WTC11 (cell line): Measurements from ENCODE around the gene NECAB2. TPM values are rescaled to one million over a fixed set of nuclear protein-coding genes. Genes with fewer than 3 reads are reported as not detected.

Experiments
- ATAC-seq: fragments of 200-7000 bp; cut with Tn5 transposase; 2 replicates; pipeline ENCODE4 v1.10.0; 2021; ENCODE audit warnings: mild to moderate bottlenecking, moderate library complexity
- CTCF ChIA-PET: fragments of 300-600 bp; sonication (Branson Sonifier 250); formaldehyde crosslinking; loops from one replicate; lab custom pipeline; 2021; ENCODE audit warnings: antibody characterized with exemption; lab: Charles Lee
- POLR2A ChIA-PET: fragments of 350-600 bp; sonication (Branson Sonifier 250); formaldehyde crosslinking; loops from one replicate; lab custom pipeline; 2021; ENCODE audit warnings: antibody characterized with exemption; lab: Charles Lee
- DNase-seq: peaks from one replicate; pipeline ENCODE4 v3.0.0; 2021; ENCODE audit warnings: low spot score
- H3K27ac Mint-ChIP-seq: 2 replicates; pipeline ENCODE4 v1.8.0; 2021; ENCODE audit warnings: mixed read lengths
- H3K27me3 Mint-ChIP-seq: 2 replicates; pipeline ENCODE4 v1.8.0; 2021; ENCODE audit warnings: low read depth, mild to moderate bottlenecking, moderate library complexity, mixed read lengths
- H3K36me3 Mint-ChIP-seq: 2 replicates; pipeline ENCODE4 v1.8.0; 2021; ENCODE audit warnings: mixed read lengths
- H3K4me1 Mint-ChIP-seq: 2 replicates; pipeline ENCODE4 v1.8.0; 2022; ENCODE audit warnings: mixed read lengths
- H3K4me3 Mint-ChIP-seq: 2 replicates; pipeline ENCODE4 v1.8.0; 2021; ENCODE audit warnings: mild to moderate bottlenecking, moderate library complexity, mixed read lengths
- H3K9me3 Mint-ChIP-seq: 2 replicates; pipeline ENCODE4 v1.8.0; 2021; ENCODE audit warnings: mixed read lengths
- ELF4 ChIP-seq: sonication (generic); formaldehyde crosslinking; IDR thresholded peaks from 2 replicates; pipeline ENCODE4 v1.8.1; 2022; ENCODE audit warnings: low read depth, mild to moderate bottlenecking, moderate library complexity, missing genetic modification reagents
- FOXP1 ChIP-seq: sonication (generic); formaldehyde crosslinking; IDR thresholded peaks from 2 replicates; pipeline ENCODE4 v1.8.0; 2022; ENCODE audit warnings: missing genetic modification reagents, mild to moderate bottlenecking, moderate library complexity, borderline replicate concordance
- GTF2I ChIP-seq: fragments of 250-450 bp; sonication (Bioruptor Pico); conservative IDR thresholded peaks from 2 replicates; pipeline ENCODE4 v1.4.0; 2021; ENCODE audit warnings: mild to moderate bottlenecking
- HMGA2 ChIP-seq: fragments of 250-450 bp; sonication (Bioruptor Pico); IDR thresholded peaks from 2 replicates; pipeline ENCODE4 v1.4.0; 2021; ENCODE audit warnings: mild to moderate bottlenecking, moderate library complexity
- MYBL2 ChIP-seq: sonication (generic); formaldehyde crosslinking; IDR thresholded peaks from 2 replicates; pipeline ENCODE4 v1.8.1; 2023; ENCODE audit warnings: mild to moderate bottlenecking, moderate library complexity, missing genetic modification reagents
- TCF7 ChIP-seq: sonication (generic); formaldehyde crosslinking; IDR thresholded peaks from 2 replicates; pipeline ENCODE4 v1.8.0; 2022; ENCODE audit warnings: mild to moderate bottlenecking, low read depth, missing genetic modification reagents, moderate library complexity
- ZBTB21 ChIP-seq: sonication (generic); formaldehyde crosslinking; IDR thresholded peaks from 2 replicates; pipeline ENCODE4 v1.8.1; 2023; ENCODE audit warnings: mild to moderate bottlenecking, missing genetic modification reagents, borderline replicate concordance
- ZNF416 ChIP-seq: fragments of 250-450 bp; sonication (Bioruptor Pico); IDR thresholded peaks from 2 replicates; pipeline ENCODE4 v1.9.0; 2021; ENCODE audit warnings: mild to moderate bottlenecking, inconsistent platforms
- total RNA-seq: library from RNA; stranded (reverse); gene quantifications from 3 replicates; pipeline ENCODE4 v1.2.3, GENCODE V29; 2021
- TF ChIP-seq, protein P1 (sequence below): sonication (generic); formaldehyde crosslinking; IDR thresholded peaks from 2 replicates; pipeline ENCODE4 v1.8.1; 2023; ENCODE audit warnings: mild to moderate bottlenecking, missing genetic modification reagents, moderate library complexity
- TF ChIP-seq, protein P2 (sequence below): fragments of 200-600 bp; IDR thresholded peaks from 2 replicates; pipeline ENCODE4 v1.8.0; 2022; ENCODE audit warnings: antibody characterized with exemption
- TF ChIP-seq, protein P3 (sequence below): fragments of 250-450 bp; sonication (Bioruptor Pico); IDR thresholded peaks from 2 replicates; pipeline ENCODE4 v1.9.0; 2021; ENCODE audit warnings: mild to moderate bottlenecking
- TF ChIP-seq, protein P4 (sequence below): sonication (generic); formaldehyde crosslinking; IDR thresholded peaks from 2 replicates; pipeline ENCODE4 v1.8.0; 2022; ENCODE audit warnings: missing genetic modification reagents
- TF ChIP-seq, protein P5 (sequence below): fragments of 250-450 bp; sonication (Bioruptor Pico); IDR thresholded peaks from 2 replicates; pipeline ENCODE4 v1.9.0; 2021; ENCODE audit warnings: mild to moderate bottlenecking
- TF ChIP-seq, protein P6 (sequence below): sonication (generic); formaldehyde crosslinking; IDR thresholded peaks from 2 replicates; pipeline ENCODE4 v1.8.1; 2022; ENCODE audit warnings: low read depth, missing genetic modification reagents, borderline replicate concordance

Gene NECAB2
- total RNA-seq, 1 experiment from 2014 or later, result 2.9 TPM

DNA sequence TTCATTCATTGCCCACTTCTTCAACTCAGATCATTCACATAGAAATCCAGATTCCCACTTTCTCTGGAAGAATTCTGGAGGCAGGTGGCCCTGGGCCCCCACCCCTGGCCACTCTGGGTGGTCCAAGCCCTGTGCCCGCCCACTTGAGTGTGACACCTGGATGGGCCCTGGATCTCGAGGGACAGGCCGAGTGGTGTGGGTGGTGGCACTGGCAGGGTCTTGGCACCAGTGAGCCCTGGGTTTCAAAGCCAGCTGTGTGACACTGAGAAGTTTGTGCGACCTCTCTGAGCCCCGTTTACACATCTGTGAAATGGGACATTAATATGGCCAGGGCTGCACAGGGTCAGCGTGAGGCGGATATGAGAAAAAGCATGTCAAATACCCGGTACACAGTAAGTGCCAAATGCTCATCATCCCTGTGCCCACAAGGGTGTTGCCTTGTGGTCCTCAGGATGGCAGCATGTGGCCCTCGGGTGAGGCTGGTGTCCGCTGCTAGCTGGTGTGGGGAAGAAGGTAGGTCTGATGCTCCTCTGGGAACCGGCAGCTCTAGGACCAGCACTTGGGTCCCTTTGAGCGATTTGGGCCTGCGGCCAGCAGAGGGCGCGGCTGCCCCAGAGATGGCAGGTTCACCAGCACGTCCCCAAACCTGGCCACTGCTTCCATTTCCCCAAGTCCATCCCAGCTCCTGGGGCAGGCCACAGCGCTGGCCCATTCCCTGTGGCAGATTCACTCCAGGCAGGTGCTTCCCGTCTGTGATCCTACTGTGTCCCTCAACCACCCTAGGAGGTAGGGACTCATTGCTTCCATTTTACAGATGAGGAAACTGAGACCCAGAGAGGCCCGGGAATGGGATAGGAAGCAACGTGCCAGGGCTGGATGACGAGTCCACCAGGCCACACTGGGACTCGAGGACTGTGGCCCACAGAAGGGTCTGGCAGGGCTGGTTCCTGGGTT, 11.4 kb upstream of the NECAB2 start:
- H3K27me3 Mint-ChIP-seq, result no peaks in the 10 kb centered on the region
- H3K36me3 Mint-ChIP-seq, result no peaks in the 10 kb centered on the region
- H3K9me3 Mint-ChIP-seq, result no peaks in the 10 kb centered on the region
- peaks cover 8% of the 10 kb centered on the region for H3K4me1 Mint-ChIP-seq
- POLR2A ChIA-PET, result no interaction called here
- TF ChIP-seq, protein P1, sequence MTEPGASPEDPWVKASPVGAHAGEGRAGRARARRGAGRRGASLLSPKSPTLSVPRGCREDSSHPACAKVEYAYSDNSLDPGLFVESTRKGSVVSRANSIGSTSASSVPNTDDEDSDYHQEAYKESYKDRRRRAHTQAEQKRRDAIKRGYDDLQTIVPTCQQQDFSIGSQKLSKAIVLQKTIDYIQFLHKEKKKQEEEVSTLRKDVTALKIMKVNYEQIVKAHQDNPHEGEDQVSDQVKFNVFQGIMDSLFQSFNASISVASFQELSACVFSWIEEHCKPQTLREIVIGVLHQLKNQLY (CRISPR knock-in tag), result no peak
- TF ChIP-seq, protein P2, sequence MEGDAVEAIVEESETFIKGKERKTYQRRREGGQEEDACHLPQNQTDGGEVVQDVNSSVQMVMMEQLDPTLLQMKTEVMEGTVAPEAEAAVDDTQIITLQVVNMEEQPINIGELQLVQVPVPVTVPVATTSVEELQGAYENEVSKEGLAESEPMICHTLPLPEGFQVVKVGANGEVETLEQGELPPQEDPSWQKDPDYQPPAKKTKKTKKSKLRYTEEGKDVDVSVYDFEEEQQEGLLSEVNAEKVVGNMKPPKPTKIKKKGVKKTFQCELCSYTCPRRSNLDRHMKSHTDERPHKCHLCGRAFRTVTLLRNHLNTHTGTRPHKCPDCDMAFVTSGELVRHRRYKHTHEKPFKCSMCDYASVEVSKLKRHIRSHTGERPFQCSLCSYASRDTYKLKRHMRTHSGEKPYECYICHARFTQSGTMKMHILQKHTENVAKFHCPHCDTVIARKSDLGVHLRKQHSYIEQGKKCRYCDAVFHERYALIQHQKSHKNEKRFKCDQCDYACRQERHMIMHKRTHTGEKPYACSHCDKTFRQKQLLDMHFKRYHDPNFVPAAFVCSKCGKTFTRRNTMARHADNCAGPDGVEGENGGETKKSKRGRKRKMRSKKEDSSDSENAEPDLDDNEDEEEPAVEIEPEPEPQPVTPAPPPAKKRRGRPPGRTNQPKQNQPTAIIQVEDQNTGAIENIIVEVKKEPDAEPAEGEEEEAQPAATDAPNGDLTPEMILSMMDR, result peak; percentile 93
- TF ChIP-seq GTF2I (CRISPR knock-in tag) (0 out of 2 replicates have a peak, but pooled peaks have one; percentile 28), ZNF416 (CRISPR knock-in tag) (0 out of 2 replicates have a peak, but pooled peaks have one; percentile 11), TCF7 (CRISPR knock-in tag) (no peak), FOXP1 (0 out of 2 replicates have a peak, but pooled peaks have one; percentile 28)
- TF ChIP-seq, protein P3, sequence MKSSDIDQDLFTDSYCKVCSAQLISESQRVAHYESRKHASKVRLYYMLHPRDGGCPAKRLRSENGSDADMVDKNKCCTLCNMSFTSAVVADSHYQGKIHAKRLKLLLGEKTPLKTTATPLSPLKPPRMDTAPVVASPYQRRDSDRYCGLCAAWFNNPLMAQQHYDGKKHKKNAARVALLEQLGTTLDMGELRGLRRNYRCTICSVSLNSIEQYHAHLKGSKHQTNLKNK, result no peak
- TF ChIP-seq, protein P4, sequence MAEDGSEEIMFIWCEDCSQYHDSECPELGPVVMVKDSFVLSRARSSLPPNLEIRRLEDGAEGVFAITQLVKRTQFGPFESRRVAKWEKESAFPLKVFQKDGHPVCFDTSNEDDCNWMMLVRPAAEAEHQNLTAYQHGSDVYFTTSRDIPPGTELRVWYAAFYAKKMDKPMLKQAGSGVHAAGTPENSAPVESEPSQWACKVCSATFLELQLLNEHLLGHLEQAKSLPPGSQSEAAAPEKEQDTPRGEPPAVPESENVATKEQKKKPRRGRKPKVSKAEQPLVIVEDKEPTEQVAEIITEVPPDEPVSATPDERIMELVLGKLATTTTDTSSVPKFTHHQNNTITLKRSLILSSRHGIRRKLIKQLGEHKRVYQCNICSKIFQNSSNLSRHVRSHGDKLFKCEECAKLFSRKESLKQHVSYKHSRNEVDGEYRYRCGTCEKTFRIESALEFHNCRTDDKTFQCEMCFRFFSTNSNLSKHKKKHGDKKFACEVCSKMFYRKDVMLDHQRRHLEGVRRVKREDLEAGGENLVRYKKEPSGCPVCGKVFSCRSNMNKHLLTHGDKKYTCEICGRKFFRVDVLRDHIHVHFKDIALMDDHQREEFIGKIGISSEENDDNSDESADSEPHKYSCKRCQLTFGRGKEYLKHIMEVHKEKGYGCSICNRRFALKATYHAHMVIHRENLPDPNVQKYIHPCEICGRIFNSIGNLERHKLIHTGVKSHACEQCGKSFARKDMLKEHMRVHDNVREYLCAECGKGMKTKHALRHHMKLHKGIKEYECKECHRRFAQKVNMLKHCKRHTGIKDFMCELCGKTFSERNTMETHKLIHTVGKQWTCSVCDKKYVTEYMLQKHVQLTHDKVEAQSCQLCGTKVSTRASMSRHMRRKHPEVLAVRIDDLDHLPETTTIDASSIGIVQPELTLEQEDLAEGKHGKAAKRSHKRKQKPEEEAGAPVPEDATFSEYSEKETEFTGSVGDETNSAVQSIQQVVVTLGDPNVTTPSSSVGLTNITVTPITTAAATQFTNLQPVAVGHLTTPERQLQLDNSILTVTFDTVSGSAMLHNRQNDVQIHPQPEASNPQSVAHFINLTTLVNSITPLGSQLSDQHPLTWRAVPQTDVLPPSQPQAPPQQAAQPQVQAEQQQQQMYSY (CRISPR knock-in tag), result peak; percentile 69; the same call in 1 of the 2 replicates
- TF ChIP-seq, protein P5, sequence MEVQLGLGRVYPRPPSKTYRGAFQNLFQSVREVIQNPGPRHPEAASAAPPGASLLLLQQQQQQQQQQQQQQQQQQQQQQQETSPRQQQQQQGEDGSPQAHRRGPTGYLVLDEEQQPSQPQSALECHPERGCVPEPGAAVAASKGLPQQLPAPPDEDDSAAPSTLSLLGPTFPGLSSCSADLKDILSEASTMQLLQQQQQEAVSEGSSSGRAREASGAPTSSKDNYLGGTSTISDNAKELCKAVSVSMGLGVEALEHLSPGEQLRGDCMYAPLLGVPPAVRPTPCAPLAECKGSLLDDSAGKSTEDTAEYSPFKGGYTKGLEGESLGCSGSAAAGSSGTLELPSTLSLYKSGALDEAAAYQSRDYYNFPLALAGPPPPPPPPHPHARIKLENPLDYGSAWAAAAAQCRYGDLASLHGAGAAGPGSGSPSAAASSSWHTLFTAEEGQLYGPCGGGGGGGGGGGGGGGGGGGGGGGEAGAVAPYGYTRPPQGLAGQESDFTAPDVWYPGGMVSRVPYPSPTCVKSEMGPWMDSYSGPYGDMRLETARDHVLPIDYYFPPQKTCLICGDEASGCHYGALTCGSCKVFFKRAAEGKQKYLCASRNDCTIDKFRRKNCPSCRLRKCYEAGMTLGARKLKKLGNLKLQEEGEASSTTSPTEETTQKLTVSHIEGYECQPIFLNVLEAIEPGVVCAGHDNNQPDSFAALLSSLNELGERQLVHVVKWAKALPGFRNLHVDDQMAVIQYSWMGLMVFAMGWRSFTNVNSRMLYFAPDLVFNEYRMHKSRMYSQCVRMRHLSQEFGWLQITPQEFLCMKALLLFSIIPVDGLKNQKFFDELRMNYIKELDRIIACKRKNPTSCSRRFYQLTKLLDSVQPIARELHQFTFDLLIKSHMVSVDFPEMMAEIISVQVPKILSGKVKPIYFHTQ (CRISPR knock-in tag), result no peak
- CTCF ChIA-PET, result interaction anchor here (0.5 to 4.9 kb wide), 48 partner anchors 9 to 527 kb away, joined by 3 to 131 read pairs (median 5); partner anchors contain the start of genes SLC38A8 and TAF1C
- DNase-seq, result peak; percentile 93
- peak; percentile 86 for ATAC-seq
- H3K27ac Mint-ChIP-seq, result no peak overlapping the region
- H3K4me3 Mint-ChIP-seq, result no peak overlapping the region

DNA sequence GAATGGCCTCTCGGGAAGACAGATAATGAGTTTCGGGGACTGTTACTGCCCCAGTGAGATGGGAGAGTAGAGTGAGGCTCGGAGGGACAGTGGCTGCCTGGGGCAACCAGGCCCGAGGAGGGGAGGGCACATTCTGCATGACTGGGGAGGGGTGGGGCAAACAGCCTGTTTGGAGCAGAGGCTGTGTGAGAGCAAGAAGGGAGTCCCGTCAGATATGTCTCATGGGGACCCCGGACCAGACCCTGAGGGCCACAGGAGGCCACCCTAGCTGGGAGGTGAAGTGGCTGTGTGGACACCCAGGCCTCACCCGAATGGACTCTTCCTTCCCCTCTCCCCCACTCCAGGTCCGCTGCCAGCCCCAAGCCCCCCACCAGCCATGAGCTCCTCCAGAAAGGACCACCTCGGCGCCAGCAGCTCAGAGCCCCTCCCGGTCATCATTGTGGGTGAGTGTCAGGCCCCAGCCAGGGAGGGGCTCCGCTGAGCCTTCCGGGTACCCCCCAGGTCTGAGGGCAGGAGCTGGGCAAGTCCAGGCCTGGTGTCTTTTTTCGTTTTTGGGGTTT, 10.7 kb upstream of the NECAB2 start:
- H3K4me3 Mint-ChIP-seq, result no peak overlapping the region
- H3K27ac Mint-ChIP-seq, result no peak overlapping the region
- H3K4me1 Mint-ChIP-seq, result peaks cover 8% of the 10 kb centered on the region
- TF ChIP-seq ELF4, result no peak
- TF ChIP-seq, protein P6, sequence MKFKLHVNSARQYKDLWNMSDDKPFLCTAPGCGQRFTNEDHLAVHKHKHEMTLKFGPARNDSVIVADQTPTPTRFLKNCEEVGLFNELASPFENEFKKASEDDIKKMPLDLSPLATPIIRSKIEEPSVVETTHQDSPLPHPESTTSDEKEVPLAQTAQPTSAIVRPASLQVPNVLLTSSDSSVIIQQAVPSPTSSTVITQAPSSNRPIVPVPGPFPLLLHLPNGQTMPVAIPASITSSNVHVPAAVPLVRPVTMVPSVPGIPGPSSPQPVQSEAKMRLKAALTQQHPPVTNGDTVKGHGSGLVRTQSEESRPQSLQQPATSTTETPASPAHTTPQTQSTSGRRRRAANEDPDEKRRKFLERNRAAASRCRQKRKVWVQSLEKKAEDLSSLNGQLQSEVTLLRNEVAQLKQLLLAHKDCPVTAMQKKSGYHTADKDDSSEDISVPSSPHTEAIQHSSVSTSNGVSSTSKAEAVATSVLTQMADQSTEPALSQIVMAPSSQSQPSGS, result no peak
- TF ChIP-seq, protein P2, result no peak
- no peak for TF ChIP-seq ZBTB21 (CRISPR knock-in tag)
- no peak for TF ChIP-seq HMGA2 (CRISPR knock-in tag)
- TF ChIP-seq MYBL2 (CRISPR knock-in tag), result no peak
- ATAC-seq (no peak), DNase-seq (no peak)
- H3K9me3 Mint-ChIP-seq, result no peaks in the 10 kb centered on the region
- ChIA-PET CTCF (interaction anchor here (1.0 to 4.9 kb wide), 36 partner anchors 9 to 526 kb away, joined by 3 to 131 read pairs (median 6); partner anchors contain the start of genes SLC38A8 and TAF1C), POLR2A (interaction anchor here (0.6 kb wide), 1 partner anchor 54 kb away, joined by 4 read pairs; no protein-coding TSS in a partner anchor)
- H3K27me3 Mint-ChIP-seq, result no peaks in the 10 kb centered on the region
- no peaks in the 10 kb centered on the region for H3K36me3 Mint-ChIP-seq
